Activated T-helper 2 cell treated with anti-CD3 and anti-CD28 coated beads, Interferon-gamma antibody, Interleukin-2, Interleukin-4, amounts not matched to agents 10 μg/mL and 5 μg/mL and 100 μg/mL, durations not matched to agents 14 hours and 24 hours and 36 hours (primary cell): ENCODE measurements around the gene LPAR2. TPM values are rescaled to one million over a fixed set of nuclear protein-coding genes. Genes with fewer than 3 reads are reported as not detected.

ENCODE experiments used
- DNase-seq: peaks from one replicate; pipeline ENCODE4 v3.0.0; 2021; ENCODE audit warnings: low spot score
- H3K27ac Mint-ChIP-seq: one replicate; pipeline ENCODE4 v1.8.0; 2021; ENCODE audit warnings: mixed read lengths
- H3K27me3 Mint-ChIP-seq: one replicate; pipeline ENCODE4 v1.8.0; 2021; ENCODE audit warnings: low read depth, mixed read lengths
- H3K36me3 Mint-ChIP-seq: one replicate; pipeline ENCODE4 v1.8.0; 2021; ENCODE audit warnings: low read depth, mixed read lengths
- H3K4me1 Mint-ChIP-seq: one replicate; pipeline ENCODE4 v1.8.0; 2021; ENCODE audit warnings: low read depth, mixed read lengths
- H3K4me3 Mint-ChIP-seq: one replicate; pipeline ENCODE4 v1.8.0; 2021; ENCODE audit warnings: low read depth, mild to moderate bottlenecking, moderate library complexity, mixed read lengths
- H3K9me3 Mint-ChIP-seq: one replicate; pipeline ENCODE4 v1.8.0; 2021; ENCODE audit warnings: mixed read lengths
- intact Hi-C: fragments of 100-400 bp; cut with micrococcal nuclease; formaldehyde crosslinking; loops from one replicate; pipeline ENCODE4 v1.15.1; 2023
- total RNA-seq: library from RNA; stranded (reverse); gene quantifications from 2 replicates; pipeline ENCODE4 v1.2.3, GENCODE V29; 2022

LPAR2 gene
- total RNA-seq, 1 donor from 2014 or later: 29.8 TPM

DNA sequence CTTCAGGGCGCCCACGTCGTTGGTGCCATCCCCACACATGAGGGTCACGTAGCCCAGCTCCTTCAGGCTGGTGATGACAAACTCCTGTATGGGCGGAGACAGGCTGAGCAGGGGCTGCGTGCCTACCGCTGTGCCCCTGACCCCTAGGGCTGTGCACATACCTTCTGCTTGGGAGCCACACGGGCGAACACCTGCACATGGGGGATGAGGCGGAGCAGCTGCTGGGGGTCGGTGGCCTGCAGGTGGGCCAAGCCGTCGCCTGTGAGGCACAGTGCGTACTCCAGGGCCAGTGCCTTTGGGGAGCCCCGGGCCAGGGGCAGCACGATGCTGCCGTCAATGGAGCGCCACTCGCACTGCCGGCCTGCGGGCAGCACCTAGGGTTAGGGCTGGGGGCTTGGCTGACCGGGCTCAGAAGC, 21.6 kb upstream of the LPAR2 start:
- DNase-seq: no peak
- no peak overlapping the region for H3K4me3 Mint-ChIP-seq
- peaks cover 72% of the 10 kb centered on the region for H3K36me3 Mint-ChIP-seq
- H3K4me1 Mint-ChIP-seq: no peaks in the 10 kb centered on the region
- H3K27me3 Mint-ChIP-seq: no peaks in the 10 kb centered on the region
- no peaks in the 10 kb centered on the region for H3K9me3 Mint-ChIP-seq
- intact Hi-C loops: no loop called here
- H3K27ac Mint-ChIP-seq: no peak overlapping the region

DNA sequence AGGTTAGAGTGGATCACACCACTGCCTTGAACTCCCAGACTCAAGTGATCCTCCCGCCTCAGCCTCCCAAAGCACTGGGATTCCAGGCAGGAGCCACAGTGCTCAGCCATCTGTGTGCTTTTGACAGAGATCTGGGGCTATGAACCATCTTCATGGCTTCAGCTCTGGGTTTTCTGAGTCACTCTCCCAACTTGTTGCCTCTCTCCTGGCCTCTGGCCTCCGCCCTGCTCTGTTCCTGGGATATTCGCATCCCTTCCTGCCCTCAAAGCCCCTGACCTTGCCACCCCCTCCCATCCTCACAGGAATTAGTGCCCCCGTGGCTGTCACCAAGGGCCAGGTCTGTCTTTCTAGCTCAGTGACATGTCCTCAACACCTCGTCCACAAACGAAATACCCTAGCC, 21.1 kb upstream of the LPAR2 start:
- Mint-ChIP-seq H3K27me3 (no peaks in the 10 kb centered on the region), H3K4me1 (no peaks in the 10 kb centered on the region), H3K27ac (no peak overlapping the region), H3K9me3 (no peaks in the 10 kb centered on the region), H3K4me3 (no peak overlapping the region), H3K36me3 (peaks cover 72% of the 10 kb centered on the region)
- intact Hi-C loops: no loop called here
- DNase-seq: no peak

DNA sequence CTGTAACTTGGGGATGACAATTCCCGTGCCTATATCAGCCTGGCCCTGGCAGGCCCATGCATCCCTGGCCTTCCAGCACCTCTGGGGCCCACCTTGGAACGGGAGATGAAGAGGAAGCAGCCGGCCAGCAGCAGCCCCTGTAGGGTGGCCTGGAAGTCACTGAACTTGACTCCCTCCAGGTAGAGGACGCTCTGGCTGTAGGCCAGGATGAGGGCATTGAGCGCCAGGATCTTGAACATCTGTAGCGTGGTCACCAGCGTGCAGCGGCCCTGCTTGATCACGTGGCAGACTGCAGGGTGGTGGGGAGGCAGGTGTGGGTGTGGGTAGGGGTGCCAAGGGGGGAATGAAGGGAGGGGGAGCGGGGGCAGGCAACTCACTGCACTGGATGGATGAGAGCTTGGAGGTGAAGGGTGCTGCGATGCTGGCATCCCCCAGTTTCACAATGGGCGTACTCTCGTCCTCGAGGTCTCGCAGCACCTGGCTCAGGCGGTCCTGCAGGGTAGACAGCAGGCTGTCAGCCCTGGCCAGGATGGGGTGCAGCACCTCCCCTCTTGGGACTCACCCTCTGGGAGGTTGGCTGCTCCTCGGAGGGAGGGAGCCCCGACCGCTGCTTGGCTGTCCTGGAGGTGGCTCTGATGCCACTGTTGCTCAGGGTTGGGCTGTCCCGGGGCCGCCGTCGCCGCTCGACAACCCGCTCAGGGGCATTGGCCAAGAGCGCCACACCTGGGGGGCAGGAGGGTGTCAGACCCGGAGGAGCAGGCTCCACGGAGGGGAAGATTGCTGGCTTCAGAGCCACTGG, 19.2 kb upstream of the LPAR2 start:
- H3K27ac Mint-ChIP-seq: no peak overlapping the region
- intact Hi-C loops: no loop called here
- H3K4me3 Mint-ChIP-seq: no peak overlapping the region
- H3K27me3 Mint-ChIP-seq: no peaks in the 10 kb centered on the region
- DNase-seq: no peak
- H3K9me3 Mint-ChIP-seq: no peaks in the 10 kb centered on the region
- H3K4me1 Mint-ChIP-seq: peaks cover 6% of the 10 kb centered on the region
- H3K36me3 Mint-ChIP-seq: peaks cover 66% of the 10 kb centered on the region

DNA sequence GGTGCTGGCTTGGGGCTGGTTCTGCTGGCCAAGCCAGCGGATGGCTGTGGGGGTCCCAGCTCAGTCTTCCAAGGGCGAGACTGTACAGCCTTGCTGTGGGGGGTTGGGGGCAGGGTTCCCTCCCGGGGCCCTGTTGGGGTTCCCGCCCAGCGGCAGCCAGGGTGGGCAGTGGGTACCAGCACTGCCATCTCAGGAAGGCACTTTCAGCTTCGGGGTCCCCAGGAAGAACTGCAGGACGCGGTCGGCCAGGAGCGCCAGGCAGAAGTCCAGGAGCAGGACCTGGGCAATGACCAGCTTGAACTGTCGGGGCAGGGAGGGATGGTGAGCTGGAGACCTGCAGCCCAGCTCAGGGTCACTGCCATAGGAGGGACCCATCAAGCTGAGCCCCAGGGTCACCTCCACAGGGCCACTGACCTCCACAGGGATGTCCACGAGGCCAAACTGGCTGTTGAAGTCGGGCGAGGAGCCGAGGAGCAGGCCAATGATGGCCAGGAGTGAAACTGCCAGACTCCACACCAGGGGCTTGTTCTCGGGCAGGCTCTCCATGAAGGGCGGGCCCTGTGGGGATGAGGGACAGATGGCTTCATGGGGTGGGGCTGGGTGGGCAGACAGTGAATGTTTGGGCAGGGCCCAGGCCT, 17.3 kb upstream of the LPAR2 start:
- intact Hi-C loops: no loop called here
- Mint-ChIP-seq H3K9me3 (no peaks in the 10 kb centered on the region), H3K4me3 (no peak overlapping the region), H3K27ac (no peak overlapping the region), H3K4me1 (peaks cover 12% of the 10 kb centered on the region), H3K27me3 (no peaks in the 10 kb centered on the region), H3K36me3 (peaks cover 59% of the 10 kb centered on the region)
- no peak for DNase-seq

DNA sequence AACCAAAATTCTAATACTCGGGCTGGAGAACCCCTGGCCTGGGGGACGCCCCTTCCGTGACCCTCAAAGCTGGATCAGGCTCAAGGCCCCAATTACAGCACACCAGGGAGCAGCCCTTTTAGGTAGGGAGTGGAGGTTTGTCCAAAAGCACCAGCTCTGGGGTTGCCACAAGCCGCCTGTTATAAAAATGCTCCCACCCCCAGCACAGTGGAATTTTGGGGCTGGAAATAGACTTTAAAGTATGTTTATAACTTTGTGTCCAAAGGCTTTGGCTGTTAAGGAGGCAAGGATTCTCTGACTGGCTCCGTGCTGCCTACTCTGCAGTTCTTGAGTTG, 16.0 kb upstream of the LPAR2 start:
- intact Hi-C loops: no loop called here
- DNase-seq: no peak
- Mint-ChIP-seq H3K4me1 (peaks cover 12% of the 10 kb centered on the region), H3K9me3 (no peaks in the 10 kb centered on the region), H3K4me3 (peak overlapping the region; percentile 93), H3K27ac (peak overlapping the region; percentile 94), H3K36me3 (peaks cover 61% of the 10 kb centered on the region), H3K27me3 (no peaks in the 10 kb centered on the region)

DNA sequence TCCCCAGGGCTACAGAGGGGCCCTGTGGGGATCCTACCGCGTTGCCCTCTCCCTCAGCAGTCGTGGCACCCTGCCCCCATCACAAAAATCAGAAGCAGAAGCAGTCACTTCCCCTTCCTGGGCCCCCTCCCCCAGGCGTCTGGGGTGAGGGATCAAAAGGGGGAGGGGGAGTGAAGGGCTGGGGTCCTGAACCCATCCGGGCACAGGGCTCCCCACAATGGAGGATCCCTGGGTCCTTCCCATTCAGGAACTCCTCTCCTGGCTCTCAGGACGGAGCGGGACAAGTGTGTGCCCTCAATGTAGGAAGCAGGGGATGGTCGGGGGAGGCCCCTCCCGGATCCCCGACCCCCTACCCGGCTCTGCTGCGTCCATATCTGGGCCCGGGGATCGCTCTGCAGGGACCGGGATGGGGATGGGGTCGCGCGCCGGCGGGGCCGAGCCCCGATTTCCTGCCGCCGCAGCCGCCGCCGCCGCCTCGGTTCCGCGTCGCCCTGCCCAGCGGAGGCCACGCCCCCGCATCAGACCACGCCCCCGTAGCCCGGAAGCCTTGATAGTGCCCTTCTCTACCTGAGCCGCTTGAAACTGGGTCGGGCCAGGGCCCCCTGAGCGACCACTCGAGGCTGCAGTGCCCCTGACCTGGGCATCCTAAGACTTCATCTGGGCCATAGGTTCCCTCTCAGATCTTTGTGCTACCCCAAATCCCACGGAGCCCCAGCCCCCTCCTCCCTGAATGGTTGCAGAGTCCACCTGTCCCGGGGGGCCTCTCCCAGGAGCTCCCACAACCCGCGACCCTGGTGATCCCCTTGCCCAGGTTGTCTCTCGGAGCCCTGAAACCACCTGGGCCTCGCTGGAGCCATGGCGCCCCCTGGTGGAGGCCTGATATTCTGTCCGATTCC, 15.4 kb upstream of the LPAR2 start, which contains the start of gene GMIP:
GMIP (minus strand) TSS at position 500 of the 896 bp plus-strand sequence; CDS start at position 372, 128 bp downstream.
- DNase-seq: peak; percentile 82
- intact Hi-C loops: loop anchor here (1.0 to 2.0 kb wide), 4 partner anchors 17 to 111 kb away; partner anchors contain the start of gene ATP13A1
- Mint-ChIP-seq H3K36me3 (peaks cover 64% of the 10 kb centered on the region), H3K27me3 (no peaks in the 10 kb centered on the region), H3K4me1 (peaks cover 12% of the 10 kb centered on the region), H3K9me3 (no peaks in the 10 kb centered on the region), H3K27ac (peak within 1 kb of the TSS; percentile 94), H3K4me3 (peak within 1 kb of the TSS; percentile 93)

DNA sequence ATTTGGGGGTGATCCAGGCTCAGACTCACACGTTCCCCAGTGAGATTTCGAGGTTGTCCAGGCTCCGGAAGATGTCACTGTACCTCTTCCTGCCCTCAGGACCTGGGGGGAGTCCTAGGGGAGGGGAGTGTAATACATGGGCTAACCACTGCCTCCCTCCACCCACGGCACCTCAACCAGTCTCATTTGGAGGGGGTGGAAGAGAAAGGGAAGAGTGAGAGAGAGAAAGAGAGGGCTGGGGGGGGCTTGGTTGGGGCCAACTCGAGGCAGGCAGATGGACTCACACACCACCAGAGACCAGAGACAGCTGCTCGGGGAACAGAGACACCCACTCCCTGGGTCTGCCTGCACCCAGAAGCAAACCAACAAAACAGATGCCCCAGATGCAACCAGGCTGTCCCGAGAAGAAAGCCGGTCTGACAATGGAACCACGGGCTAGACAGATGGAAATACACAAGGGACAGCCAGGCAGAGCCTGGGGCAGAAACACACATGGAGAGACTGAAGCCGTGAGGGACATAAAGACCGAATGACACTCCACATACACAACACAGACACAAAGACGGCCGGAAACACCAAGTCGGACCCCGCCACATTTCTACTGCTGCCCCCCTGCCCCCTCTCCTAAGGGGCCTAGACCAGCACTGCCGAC, 14.6 kb upstream of the LPAR2 start:
- no peaks in the 10 kb centered on the region for H3K9me3 Mint-ChIP-seq
- intact Hi-C loops: loop anchor here (1.0 to 2.0 kb wide), 4 partner anchors 16 to 110 kb away; partner anchors contain the start of gene ATP13A1
- peak; percentile 25 for DNase-seq
- H3K36me3 Mint-ChIP-seq: peaks cover 59% of the 10 kb centered on the region
- H3K27ac Mint-ChIP-seq: peak overlapping the region; percentile 94
- H3K27me3 Mint-ChIP-seq: no peaks in the 10 kb centered on the region
- H3K4me3 Mint-ChIP-seq: peak overlapping the region; percentile 93
- H3K4me1 Mint-ChIP-seq: peaks cover 12% of the 10 kb centered on the region

DNA sequence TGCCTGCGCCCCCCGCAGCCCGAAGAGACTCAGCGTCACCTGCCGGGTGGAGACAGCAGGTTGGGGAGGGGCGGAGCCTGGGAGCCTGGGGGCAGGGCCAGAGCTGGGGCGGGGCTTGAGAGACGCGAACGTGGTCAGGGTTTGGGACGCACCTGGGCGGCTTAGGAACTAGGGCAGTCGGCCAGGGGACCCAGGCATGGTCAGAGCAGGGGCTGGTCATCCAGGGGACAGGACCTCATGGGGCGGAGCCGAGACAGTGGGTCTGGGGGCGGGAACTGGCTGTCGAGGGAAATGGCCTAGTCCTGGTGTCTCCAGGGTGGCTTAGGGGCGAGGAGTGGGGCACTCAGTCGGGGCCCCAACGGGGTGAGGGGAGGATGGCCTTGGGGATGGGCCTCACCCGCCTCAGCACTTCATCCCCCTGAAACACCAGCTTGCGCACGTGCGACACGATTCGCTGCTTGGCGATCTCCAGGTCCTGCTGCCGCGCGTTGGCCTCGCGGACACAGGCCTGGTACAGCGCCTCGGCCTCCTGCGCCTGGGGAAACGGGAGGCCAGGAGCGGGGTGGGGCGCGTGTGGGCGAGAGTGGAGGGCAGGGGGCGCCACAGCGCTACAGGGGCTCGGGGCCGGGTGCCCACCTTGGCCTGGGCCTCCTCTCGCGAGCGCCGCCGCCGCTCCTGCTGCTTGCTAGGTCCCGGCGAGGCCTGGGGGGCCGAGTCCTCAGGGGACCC, 9.7 kb upstream of the LPAR2 start:
- no peak overlapping the region for H3K27ac Mint-ChIP-seq
- peaks cover 66% of the 10 kb centered on the region for H3K36me3 Mint-ChIP-seq
- no peak for DNase-seq
- H3K4me3 Mint-ChIP-seq: no peak overlapping the region
- intact Hi-C loops: no loop called here
- H3K9me3 Mint-ChIP-seq: no peaks in the 10 kb centered on the region
- H3K4me1 Mint-ChIP-seq: peaks cover 15% of the 10 kb centered on the region
- no peaks in the 10 kb centered on the region for H3K27me3 Mint-ChIP-seq

DNA sequence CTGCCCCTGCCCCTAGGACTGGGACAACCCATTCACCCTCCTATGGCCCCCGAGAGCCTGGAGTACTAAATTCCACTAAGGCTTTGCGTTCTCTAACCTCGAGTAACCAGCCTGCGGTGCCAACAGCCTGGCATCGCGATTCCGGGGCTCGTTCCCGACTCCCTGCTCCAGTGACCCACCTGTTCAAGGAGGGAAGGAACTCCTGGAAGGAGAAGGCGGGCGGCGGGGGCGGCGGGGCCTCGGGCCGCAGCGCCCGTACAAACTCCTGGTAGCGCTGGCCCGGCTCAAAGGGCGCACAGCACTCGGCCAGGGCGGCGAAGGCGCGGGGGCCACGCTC, 9.1 kb upstream of the LPAR2 start:
- Mint-ChIP-seq H3K4me3 (no peak overlapping the region), H3K4me1 (peaks cover 11% of the 10 kb centered on the region), H3K9me3 (no peaks in the 10 kb centered on the region), H3K36me3 (peaks cover 63% of the 10 kb centered on the region), H3K27ac (no peak overlapping the region), H3K27me3 (no peaks in the 10 kb centered on the region)
- intact Hi-C loops: no loop called here
- no peak for DNase-seq

DNA sequence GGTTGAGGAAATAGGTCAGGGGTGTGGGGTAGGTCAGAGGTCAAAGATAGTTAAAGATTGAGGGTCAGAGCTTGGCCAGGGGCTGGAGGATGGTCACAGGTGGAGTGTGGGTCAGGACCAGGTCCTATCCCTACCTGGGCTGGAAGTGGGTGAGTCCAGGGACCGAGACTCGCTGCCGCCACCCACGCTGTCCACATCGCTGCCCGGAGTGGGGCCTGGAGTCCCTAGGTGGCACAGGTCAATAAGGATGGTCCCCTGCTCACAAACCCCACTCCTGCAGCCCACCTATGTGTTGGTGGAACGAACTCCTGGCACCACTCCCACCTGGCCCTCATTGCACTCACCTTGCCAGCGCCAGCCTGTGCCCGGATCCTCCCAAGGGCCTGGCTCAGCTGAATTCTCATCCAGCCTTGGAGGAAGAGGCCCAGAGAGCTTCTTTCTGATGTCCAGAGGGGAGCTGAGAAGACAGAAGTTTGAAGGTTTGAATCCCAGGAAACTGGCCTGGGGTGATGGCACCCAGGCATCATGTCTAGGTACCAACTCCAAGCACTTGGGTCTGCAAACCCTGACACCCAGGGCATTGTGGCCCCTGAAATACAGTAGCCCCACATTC, 8.7 kb upstream of the LPAR2 start:
- Mint-ChIP-seq H3K36me3 (peaks cover 60% of the 10 kb centered on the region), H3K4me3 (no peak overlapping the region), H3K4me1 (peaks cover 7% of the 10 kb centered on the region), H3K27me3 (no peaks in the 10 kb centered on the region), H3K27ac (no peak overlapping the region), H3K9me3 (no peaks in the 10 kb centered on the region)
- intact Hi-C loops: no loop called here
- no peak for DNase-seq

DNA sequence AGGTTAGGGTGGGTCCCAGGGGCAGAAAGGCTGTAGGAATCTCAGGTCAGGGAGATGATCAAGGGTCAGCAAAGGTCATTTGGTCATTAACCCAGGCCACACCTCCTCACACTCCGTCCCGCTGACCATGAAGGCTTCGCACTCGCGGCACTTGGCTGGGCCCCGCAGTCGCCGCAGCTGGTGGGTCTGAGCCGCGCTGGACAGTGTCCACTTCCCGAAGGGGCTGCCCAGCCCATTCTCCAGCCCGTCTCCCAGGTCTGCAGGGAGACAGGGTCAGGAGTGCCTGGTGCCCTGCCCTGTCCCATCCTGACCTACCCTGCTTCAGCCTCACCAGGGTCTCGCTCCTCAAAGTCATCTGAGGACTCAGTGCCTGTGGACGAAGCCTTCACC, 7.3 kb upstream of the LPAR2 start:
- no peak overlapping the region for H3K4me3 Mint-ChIP-seq
- intact Hi-C loops: no loop called here
- no peak for DNase-seq
- H3K9me3 Mint-ChIP-seq: no peaks in the 10 kb centered on the region
- H3K36me3 Mint-ChIP-seq: peaks cover 71% of the 10 kb centered on the region
- no peaks in the 10 kb centered on the region for H3K27me3 Mint-ChIP-seq
- no peak overlapping the region for H3K27ac Mint-ChIP-seq
- H3K4me1 Mint-ChIP-seq: peaks cover 6% of the 10 kb centered on the region
